CD14-positive monocyte (primary cell): ENCODE measurements around the gene SMAD1. TPM values are rescaled to one million over a fixed set of nuclear protein-coding genes. Genes with fewer than 3 reads are reported as not detected.

Experiments used
- DNase-seq, 3 donors: peaks; one replicate each; pipeline ENCODE4 v3.0.0-alpha.2; 2011 to 2022
- H2AFZ ChIP-seq: 2 replicates; pipeline ENCODE4 v1.6.0; 2012; ENCODE audit warnings: mild to moderate bottlenecking, low read depth, low read length, inconsistent platforms; ENCODE audit not compliant: insufficient read depth, poor library complexity, severe bottlenecking
- H3K27ac ChIP-seq, 2 donors: 1 replicate in 1 of 2; 2 replicates in 1 of 2; pipeline ENCODE4 v1.5.1; 2012 to 2013; ENCODE audit warnings: low read length in 2 of 2, control low read depth in 1 of 2, inconsistent platforms in 1 of 2, low read depth in 1 of 2, mild to moderate bottlenecking in 1 of 2
- H3K27me3 ChIP-seq, 2 donors: one replicate each; pipeline versions ENCODE4 v1.6.0 to v1.6.1; 2011 to 2013; ENCODE audit warnings: low read length in 2 of 2; ENCODE audit not compliant: control insufficient read depth in 2 of 2, insufficient read depth in 2 of 2
- H3K36me3 ChIP-seq, 2 donors: replicated peaks in 1 of 2; 1 replicate in 1 of 2; 2 replicates in 1 of 2; pipeline versions ENCODE4 v1.5.1 to v1.6.1; 2012 to 2013; ENCODE audit warnings: low read length in 2 of 2, control low read depth in 1 of 2, inconsistent platforms in 1 of 2, mild to moderate bottlenecking in 1 of 2; ENCODE audit not compliant: insufficient read depth in 2 of 2, control insufficient read depth in 1 of 2
- H3K4me1 ChIP-seq, 2 donors: 1 replicate in 1 of 2; 2 replicates in 1 of 2; pipeline versions ENCODE4 v1.5.1 to v1.6.1; 2012 to 2013; ENCODE audit warnings: low read length in 2 of 2, control low read depth in 1 of 2, inconsistent platforms in 1 of 2, mild to moderate bottlenecking in 1 of 2, moderate library complexity in 1 of 2; ENCODE audit not compliant: insufficient read depth in 2 of 2, control insufficient read depth in 1 of 2
- H3K4me2 ChIP-seq: replicated peaks from 2 replicates; pipeline ENCODE3; 2012; ENCODE audit warnings: low read length, moderate library complexity, mild to moderate bottlenecking; ENCODE audit not compliant: poor library complexity, severe bottlenecking; ENCODE audit errors: extremely low read depth
- H3K4me3 ChIP-seq, 3 experiments: fragments of 200-600 bp in 1 of 3; sonication (generic) in 1 of 3; replicated peaks in 1 of 3; 1 replicate in 2 of 3; 2 replicates in 1 of 3; pipeline ENCODE4 v1.5.1; 2011 to 2013; ENCODE audit warnings: low read length in 3 of 3, mild to moderate bottlenecking in 3 of 3, control low read depth in 2 of 3, low read depth in 2 of 3, inconsistent platforms in 1 of 3, moderate library complexity in 1 of 3
- H3K79me2 ChIP-seq: 2 replicates; pipeline ENCODE4 v1.6.0; 2012; ENCODE audit warnings: mild to moderate bottlenecking, control low read depth, inconsistent platforms, low read length, moderate library complexity; ENCODE audit not compliant: insufficient read depth
- H3K9ac ChIP-seq: 2 replicates; pipeline ENCODE4 v1.6.0; 2017; ENCODE audit warnings: low read length, mild to moderate bottlenecking; ENCODE audit not compliant: insufficient read depth, poor library complexity, severe bottlenecking
- H3K9me3 ChIP-seq, 2 donors: replicated peaks in 1 of 2; 1 replicate in 1 of 2; 2 replicates in 1 of 2; pipeline versions ENCODE4 v1.5.1 to v1.6.1; 2012 to 2013; ENCODE audit warnings: low read length in 2 of 2, control low read depth in 1 of 2; ENCODE audit not compliant: control insufficient read depth in 1 of 2, insufficient read depth in 1 of 2
- H4K20me1 ChIP-seq: 2 replicates; pipeline ENCODE4 v1.6.0; 2012; ENCODE audit warnings: mild to moderate bottlenecking, low read length, control low read depth, moderate library complexity; ENCODE audit not compliant: insufficient read depth
- H3K27ac Mint-ChIP-seq, 7 donors: one replicate each; pipeline ENCODE4 v1.8.0; 2020; ENCODE audit warnings: mild to moderate bottlenecking in 7 of 7, mixed read lengths in 7 of 7, moderate library complexity in 6 of 7, inconsistent platforms in 2 of 7
- H3K27me3 Mint-ChIP-seq, 3 donors: one replicate each; pipeline ENCODE4 v1.8.0; 2021 to 2022; ENCODE audit warnings: low read depth in 3 of 3, mild to moderate bottlenecking in 3 of 3, mixed read lengths in 3 of 3, moderate library complexity in 3 of 3, inconsistent platforms in 1 of 3
- H3K36me3 Mint-ChIP-seq, 2 donors: one replicate each; pipeline ENCODE4 v1.8.0; 2020; ENCODE audit warnings: mixed read lengths in 2 of 2, inconsistent platforms in 1 of 2, mild to moderate bottlenecking in 1 of 2
- H3K4me1 Mint-ChIP-seq: one replicate; pipeline ENCODE4 v1.8.0; 2020; ENCODE audit warnings: mild to moderate bottlenecking, mixed read lengths
- H3K4me3 Mint-ChIP-seq, 2 donors: one replicate each; pipeline ENCODE4 v1.8.0; 2020; ENCODE audit warnings: mild to moderate bottlenecking in 2 of 2, mixed read lengths in 2 of 2, moderate library complexity in 1 of 2
- H3K9me3 Mint-ChIP-seq, 7 donors: one replicate each; pipeline ENCODE4 v1.8.0; 2020 to 2022; ENCODE audit warnings: mixed read lengths in 7 of 7, mild to moderate bottlenecking in 6 of 7, moderate library complexity in 6 of 7, inconsistent platforms in 2 of 7
- CTCF ChIP-seq: fragments of 200-600 bp; IDR thresholded peaks from one replicate; pipeline ENCODE4 v1.8.0; 2022; ENCODE audit warnings: antibody characterized with exemption, mild to moderate bottlenecking
- WGBS: methylation state at CpG from one replicate; pipeline ENCODE4 v1.1.5; 2013; ENCODE audit warnings: missing lambda C conversion rate; ENCODE audit not compliant: insufficient coverage; 5-methylcytosine and 5-hydroxymethylcytosine counted together
- intact Hi-C, 2 donors: fragments of 100-400 bp; cut with micrococcal nuclease; formaldehyde crosslinking; loops; one replicate each; pipeline versions ENCODE4 v1.15.0 to v1.15.1; 2023
- polyA plus RNA-seq, 3 donors: library from polyadenylated mRNA; depleted of rRNA in 1 of 3; unstranded in 2 of 3; stranded (reverse) in 1 of 3; fragments of 300-500 nt in 2 of 3; fragments of >200 nt in 1 of 3; fragmentation: Illumina TruSeq in 2 of 3; gene quantifications; 1 replicate in 2 of 3; 2 replicates in 1 of 3; pipeline ENCODE4 v1.2.3, GENCODE V29; 2012 to 2021

Gene SMAD1
- polyA plus RNA-seq, 3 donors = 8.2 to 14.4 (median 8.7) TPM

GRCh38 chr4:145493166-145493565, 11.5 kb downstream of the SMAD1 start:
- H3K27ac Mint-ChIP-seq = no peak overlapping the region
- intact Hi-C loops = no loop called here
- Histone ChIP-seq H3K4me1 (peaks cover 6 to 11% of the 10 kb centered on the region in 2 donors), H3K79me2 (peaks cover 15% of the 10 kb centered on the region), H4K20me1 (peaks cover 25% of the 10 kb centered on the region), H3K4me2 (no peak overlapping the region), H3K27ac (no peak overlapping the region), H3K9me3 (no peaks in the 10 kb centered on the region), H3K27me3 (no peaks in the 10 kb centered on the region), H2AFZ (no peak overlapping the region), H3K9ac (no peak overlapping the region), H3K36me3 (no peaks in the 10 kb centered on the region), H3K4me3 (no peak overlapping the region)
- TF ChIP-seq CTCF = no peak
- H3K27me3 Mint-ChIP-seq = no peaks in the 10 kb centered on the region
- no peaks in the 10 kb centered on the region for H3K9me3 Mint-ChIP-seq
- peaks cover 17% of the 10 kb centered on the region for H3K4me1 Mint-ChIP-seq
- WGBS = 29% methylated on average over 1 of the region's 2 CpGs
- H3K36me3 Mint-ChIP-seq = no peaks in the 10 kb centered on the region
- DNase-seq = no peak
- no peak overlapping the region for H3K4me3 Mint-ChIP-seq

- no peak overlapping the region for H3K27ac Mint-ChIP-seq
- H4K20me1 ChIP-seq = peaks cover 27% of the 10 kb centered on the region
- no peak overlapping the region for H3K4me3 Mint-ChIP-seq
Observed at GRCh38 chr4:145494666-145495270, 13.1 kb downstream of the SMAD1 start.

More at GRCh38 chr4:145494666-145495270, 13.1 kb downstream of the SMAD1 start:
- Histone ChIP-seq H3K27ac (no peak overlapping the region), H3K4me2 (no peak overlapping the region), H3K9me3 (no peaks in the 10 kb centered on the region), H3K4me1 (peaks cover 4 to 8% of the 10 kb centered on the region in 2 donors), H3K36me3 (no peaks in the 10 kb centered on the region), H3K79me2 (peaks cover 10% of the 10 kb centered on the region), H3K4me3 (no peak overlapping the region), H3K9ac (no peak overlapping the region), H2AFZ (no peak overlapping the region), H3K27me3 (no peaks in the 10 kb centered on the region)
- no peak for TF ChIP-seq CTCF
- WGBS = 27% methylated on average over 3 of the region's 4 CpGs
- peaks cover 17% of the 10 kb centered on the region for H3K4me1 Mint-ChIP-seq
- DNase-seq = no peak
- H3K36me3 Mint-ChIP-seq = peaks cover 0 to 4% of the 10 kb centered on the region in 2 donors
- no peaks in the 10 kb centered on the region for H3K27me3 Mint-ChIP-seq
- intact Hi-C loops = no loop called here
- H3K9me3 Mint-ChIP-seq = no peaks in the 10 kb centered on the region
